Erythroblast (primary cell): ENCODE data around the gene GSTA1.
"Not testable (repeated sequence)": the region's sequence is repeated elsewhere in the genome, so short reads cannot be mapped to it uniquely, and the experiment has no call there.

ENCODE experiments used
- GATA1 ChIP-seq: IDR thresholded peaks from 2 replicates; pipeline ENCODE4 v1.6.1; 2011; ENCODE audit warnings: low read depth, mild to moderate bottlenecking, control low read depth, low read length, moderate library complexity
- POLR2A ChIP-seq: IDR thresholded peaks from 2 replicates; pipeline ENCODE4 v1.6.1; 2011; ENCODE audit warnings: mild to moderate bottlenecking, low read length

DNA sequence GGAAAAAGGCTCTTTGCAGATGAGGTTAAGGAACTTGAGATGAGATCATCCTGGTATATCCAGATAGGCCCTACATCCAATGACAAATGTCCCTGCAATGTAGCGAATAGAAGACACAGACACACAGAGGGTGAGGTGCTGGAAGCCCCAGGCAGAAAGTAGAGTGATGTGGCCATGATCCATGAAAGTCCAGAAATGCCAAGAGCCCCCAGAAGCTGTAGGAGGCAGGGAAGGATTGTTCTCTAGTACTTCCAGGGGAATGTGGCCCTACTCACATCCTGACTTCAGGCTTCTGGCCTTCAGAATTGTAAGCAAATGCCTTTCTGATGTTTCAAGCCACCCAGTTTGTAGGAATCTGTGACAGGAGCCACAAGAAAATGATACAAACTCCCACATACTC lies 14.0 kb downstream of the GSTA1 start:
- not testable (repeated sequence) for TF ChIP-seq POLR2A, GATA1
